Vagina (tissue), 2 donors: Measurements from ENCODE around the gene RFPL4A.
"Not testable (repeated sequence)": the region's sequence is repeated elsewhere in the genome, so short reads cannot be mapped to it uniquely, and the experiment has no call there.

Experiments
- POLR2A ChIP-seq, 2 donors: fragments of 450-650 bp; IDR thresholded peaks; one replicate each; pipeline ENCODE4 v1.6.1; 2017; ENCODE audit warnings: antibody characterized with exemption in 2 of 2, mild to moderate bottlenecking in 2 of 2, moderate library complexity in 2 of 2
- TF ChIP-seq, protein P1 (sequence below), 3 experiments: fragments of 450-650 bp in 2 of 3; fragments of 200-600 bp in 1 of 3; sonication (generic) in 1 of 3; IDR thresholded peaks; one replicate each; pipeline ENCODE4 v1.5.1; 2017 to 2019; ENCODE audit warnings: antibody characterized with exemption in 3 of 3, mild to moderate bottlenecking in 2 of 3, moderate library complexity in 2 of 3

DNA sequence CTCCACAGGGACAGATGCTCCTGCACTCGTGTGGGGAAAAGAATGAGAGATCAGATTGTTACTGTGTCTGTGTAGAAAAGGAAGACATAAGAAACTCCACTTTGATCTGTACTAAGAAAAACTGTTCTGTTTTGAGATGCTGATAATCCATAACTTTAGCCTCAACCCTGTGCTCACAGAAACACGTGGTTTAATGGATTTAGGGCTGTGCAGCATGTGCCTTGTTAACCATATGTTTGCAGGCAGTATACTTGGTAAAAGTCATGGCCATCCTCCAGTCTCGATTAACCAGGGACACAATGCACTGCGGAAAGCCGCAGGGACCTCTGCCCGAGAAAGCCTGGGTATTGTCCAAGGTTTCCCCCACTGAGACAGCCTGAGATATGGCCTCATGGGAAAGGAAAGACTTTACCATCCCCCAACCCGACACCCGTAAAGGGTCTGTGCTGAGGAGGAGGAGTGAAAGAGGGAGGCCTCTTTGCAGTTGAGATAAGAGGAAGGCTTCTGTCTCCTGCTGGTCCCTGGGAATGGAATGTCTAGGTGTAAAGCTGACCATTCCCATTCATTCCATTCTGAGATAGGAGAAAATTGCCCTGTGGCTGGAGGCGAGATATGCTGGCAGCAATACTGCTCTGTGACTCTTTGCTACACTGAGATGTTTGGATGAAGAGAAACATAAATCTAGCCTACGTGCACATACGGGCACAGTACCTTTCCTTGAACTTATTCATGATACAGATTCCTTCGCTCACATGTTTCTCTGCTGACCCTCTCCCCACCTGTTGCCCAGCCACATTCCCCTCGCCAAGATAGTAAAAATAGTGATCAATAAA, 40.8 kb upstream of the RFPL4A start:
- TF ChIP-seq, protein P1, sequence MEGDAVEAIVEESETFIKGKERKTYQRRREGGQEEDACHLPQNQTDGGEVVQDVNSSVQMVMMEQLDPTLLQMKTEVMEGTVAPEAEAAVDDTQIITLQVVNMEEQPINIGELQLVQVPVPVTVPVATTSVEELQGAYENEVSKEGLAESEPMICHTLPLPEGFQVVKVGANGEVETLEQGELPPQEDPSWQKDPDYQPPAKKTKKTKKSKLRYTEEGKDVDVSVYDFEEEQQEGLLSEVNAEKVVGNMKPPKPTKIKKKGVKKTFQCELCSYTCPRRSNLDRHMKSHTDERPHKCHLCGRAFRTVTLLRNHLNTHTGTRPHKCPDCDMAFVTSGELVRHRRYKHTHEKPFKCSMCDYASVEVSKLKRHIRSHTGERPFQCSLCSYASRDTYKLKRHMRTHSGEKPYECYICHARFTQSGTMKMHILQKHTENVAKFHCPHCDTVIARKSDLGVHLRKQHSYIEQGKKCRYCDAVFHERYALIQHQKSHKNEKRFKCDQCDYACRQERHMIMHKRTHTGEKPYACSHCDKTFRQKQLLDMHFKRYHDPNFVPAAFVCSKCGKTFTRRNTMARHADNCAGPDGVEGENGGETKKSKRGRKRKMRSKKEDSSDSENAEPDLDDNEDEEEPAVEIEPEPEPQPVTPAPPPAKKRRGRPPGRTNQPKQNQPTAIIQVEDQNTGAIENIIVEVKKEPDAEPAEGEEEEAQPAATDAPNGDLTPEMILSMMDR (IDR thresholded peaks at IDR 0.05), result not testable (repeated sequence)
- not testable (repeated sequence) for TF ChIP-seq POLR2A (IDR thresholded peaks at IDR 0.05)
